ENCODE measurements around the gene GDF2. TPM values are rescaled to one million over a fixed set of nuclear protein-coding genes. Genes with fewer than 3 reads are reported as not detected.

The GDF2 gene
- total and polyA plus RNA-seq, 2 experiments from 2014 or later = not detected

DNA sequence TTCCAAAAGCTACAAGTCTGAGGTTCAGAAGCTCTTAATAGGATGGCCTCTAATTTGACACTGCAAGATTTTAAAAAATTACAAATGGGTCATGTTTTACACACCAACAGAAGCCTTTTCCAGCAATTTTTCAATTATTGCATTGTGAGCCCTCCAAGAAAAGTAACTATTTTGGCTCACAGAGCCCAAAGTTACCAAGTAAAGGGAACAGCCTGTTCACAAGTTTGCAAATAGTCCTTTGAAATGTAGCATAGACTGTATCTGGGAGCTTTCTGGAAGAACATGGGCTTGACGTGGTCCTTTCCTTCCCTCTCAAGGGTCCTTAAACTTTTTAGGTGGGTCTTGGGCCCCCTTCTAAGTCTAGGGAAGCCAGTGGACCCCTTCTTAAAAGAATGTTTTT lies 23.5 kb upstream of the GDF2 start:
- Histone ChIP-seq H3K27me3 (ENCODE audit: insufficient read depth) (peaks cover 39% of the 10 kb centered on the region), H3K9me2 (ENCODE audit: insufficient read depth) (no peaks in the 10 kb centered on the region), H3K27ac (ENCODE audit: low read depth) (no peak overlapping the region), H3K79me2 (replicated peaks; ENCODE audit: insufficient read depth) (no peaks in the 10 kb centered on the region), H3K4me3 (no peak overlapping the region), H3K4me1 (ENCODE audit: insufficient read depth) (peaks cover 4% of the 10 kb centered on the region; the same call in 1 of the 2 replicates), H3K36me3 (ENCODE audit: insufficient read depth) (no peaks in the 10 kb centered on the region), H3K4me2 (no peak overlapping the region), H2AFZ (no peak overlapping the region), H4K20me1 (replicated peaks; ENCODE audit: insufficient read depth) (no peaks in the 10 kb centered on the region), H3F3A (replicated peaks; ENCODE audit: low read depth) (no peaks in the 10 kb centered on the region)
- Mint-ChIP-seq H3K9me3 (no peaks in the 10 kb centered on the region), H3K4me1 (peaks cover 23% of the 10 kb centered on the region), H3K36me3 (ENCODE audit: low read depth) (no peaks in the 10 kb centered on the region), H3K27ac (no peak overlapping the region), H3K27me3 (ENCODE audit: insufficient read depth, low read depth, poor library complexity) (peaks cover 37% of the 10 kb centered on the region), H3K4me3 (no peak overlapping the region)
- DNase-seq (ENCODE audit: low spot score) (no peak), ATAC-seq (no peak)
- TF ChIP-seq JUNB (IDR thresholded peaks at IDR 0.05; ENCODE audit: unreplicated experiment) (no peak), CREB1 (CRISPR knock-in tag; IDR thresholded peaks at IDR 0.05; ENCODE audit: low read depth) (no peak), STAT1 (IDR thresholded peaks at IDR 0.05; ENCODE audit: unreplicated experiment) (no peak), ZNF331 (CRISPR knock-in tag; IDR thresholded peaks at IDR 0.05; ENCODE audit: low read depth) (no peak)
- TF ChIP-seq, protein P1, sequence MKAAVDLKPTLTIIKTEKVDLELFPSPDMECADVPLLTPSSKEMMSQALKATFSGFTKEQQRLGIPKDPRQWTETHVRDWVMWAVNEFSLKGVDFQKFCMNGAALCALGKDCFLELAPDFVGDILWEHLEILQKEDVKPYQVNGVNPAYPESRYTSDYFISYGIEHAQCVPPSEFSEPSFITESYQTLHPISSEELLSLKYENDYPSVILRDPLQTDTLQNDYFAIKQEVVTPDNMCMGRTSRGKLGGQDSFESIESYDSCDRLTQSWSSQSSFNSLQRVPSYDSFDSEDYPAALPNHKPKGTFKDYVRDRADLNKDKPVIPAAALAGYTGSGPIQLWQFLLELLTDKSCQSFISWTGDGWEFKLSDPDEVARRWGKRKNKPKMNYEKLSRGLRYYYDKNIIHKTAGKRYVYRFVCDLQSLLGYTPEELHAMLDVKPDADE (IDR thresholded peaks at IDR 0.05) = no peak
- TF ChIP-seq, protein P2, sequence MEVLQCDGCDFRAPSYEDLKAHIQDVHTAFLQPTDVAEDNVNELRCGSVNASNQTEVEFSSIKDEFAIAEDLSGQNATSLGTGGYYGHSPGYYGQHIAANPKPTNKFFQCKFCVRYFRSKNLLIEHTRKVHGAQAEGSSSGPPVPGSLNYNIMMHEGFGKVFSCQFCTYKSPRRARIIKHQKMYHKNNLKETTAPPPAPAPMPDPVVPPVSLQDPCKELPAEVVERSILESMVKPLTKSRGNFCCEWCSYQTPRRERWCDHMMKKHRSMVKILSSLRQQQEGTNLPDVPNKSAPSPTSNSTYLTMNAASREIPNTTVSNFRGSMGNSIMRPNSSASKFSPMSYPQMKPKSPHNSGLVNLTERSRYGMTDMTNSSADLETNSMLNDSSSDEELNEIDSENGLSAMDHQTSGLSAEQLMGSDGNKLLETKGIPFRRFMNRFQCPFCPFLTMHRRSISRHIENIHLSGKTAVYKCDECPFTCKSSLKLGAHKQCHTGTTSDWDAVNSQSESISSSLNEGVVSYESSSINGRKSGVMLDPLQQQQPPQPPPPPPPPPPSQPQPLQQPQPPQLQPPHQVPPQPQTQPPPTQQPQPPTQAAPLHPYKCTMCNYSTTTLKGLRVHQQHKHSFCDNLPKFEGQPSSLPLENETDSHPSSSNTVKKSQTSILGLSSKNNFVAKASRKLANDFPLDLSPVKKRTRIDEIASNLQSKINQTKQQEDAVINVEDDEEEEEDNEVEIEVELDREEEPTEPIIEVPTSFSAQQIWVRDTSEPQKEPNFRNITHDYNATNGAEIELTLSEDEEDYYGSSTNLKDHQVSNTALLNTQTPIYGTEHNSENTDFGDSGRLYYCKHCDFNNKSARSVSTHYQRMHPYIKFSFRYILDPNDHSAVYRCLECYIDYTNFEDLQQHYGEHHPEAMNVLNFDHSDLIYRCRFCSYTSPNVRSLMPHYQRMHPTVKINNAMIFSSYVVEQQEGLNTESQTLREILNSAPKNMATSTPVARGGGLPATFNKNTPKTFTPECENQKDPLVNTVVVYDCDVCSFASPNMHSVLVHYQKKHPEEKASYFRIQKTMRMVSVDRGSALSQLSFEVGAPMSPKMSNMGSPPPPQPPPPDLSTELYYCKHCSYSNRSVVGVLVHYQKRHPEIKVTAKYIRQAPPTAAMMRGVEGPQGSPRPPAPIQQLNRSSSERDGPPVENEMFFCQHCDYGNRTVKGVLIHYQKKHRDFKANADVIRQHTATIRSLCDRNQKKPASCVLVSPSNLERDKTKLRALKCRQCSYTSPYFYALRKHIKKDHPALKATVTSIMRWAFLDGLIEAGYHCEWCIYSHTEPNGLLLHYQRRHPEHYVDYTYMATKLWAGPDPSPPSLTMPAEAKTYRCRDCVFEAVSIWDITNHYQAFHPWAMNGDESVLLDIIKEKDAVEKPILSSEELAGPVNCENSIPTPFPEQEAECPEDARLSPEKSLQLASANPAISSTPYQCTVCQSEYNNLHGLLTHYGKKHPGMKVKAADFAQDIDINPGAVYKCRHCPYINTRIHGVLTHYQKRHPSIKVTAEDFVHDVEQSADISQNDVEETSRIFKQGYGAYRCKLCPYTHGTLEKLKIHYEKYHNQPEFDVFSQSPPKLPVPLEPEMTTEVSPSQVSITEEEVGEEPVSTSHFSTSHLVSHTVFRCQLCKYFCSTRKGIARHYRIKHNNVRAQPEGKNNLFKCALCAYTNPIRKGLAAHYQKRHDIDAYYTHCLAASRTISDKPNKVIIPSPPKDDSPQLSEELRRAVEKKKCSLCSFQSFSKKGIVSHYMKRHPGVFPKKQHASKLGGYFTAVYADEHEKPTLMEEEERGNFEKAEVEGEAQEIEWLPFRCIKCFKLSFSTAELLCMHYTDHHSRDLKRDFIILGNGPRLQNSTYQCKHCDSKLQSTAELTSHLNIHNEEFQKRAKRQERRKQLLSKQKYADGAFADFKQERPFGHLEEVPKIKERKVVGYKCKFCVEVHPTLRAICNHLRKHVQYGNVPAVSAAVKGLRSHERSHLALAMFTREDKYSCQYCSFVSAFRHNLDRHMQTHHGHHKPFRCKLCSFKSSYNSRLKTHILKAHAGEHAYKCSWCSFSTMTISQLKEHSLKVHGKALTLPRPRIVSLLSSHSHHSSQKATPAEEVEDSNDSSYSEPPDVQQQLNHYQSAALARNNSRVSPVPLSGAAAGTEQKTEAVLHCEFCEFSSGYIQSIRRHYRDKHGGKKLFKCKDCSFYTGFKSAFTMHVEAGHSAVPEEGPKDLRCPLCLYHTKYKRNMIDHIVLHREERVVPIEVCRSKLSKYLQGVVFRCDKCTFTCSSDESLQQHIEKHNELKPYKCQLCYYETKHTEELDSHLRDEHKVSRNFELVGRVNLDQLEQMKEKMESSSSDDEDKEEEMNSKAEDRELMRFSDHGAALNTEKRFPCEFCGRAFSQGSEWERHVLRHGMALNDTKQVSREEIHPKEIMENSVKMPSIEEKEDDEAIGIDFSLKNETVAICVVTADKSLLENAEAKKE (CRISPR knock-in tag; IDR thresholded peaks at IDR 0.05) = no peak
- TF ChIP-seq, protein P3, sequence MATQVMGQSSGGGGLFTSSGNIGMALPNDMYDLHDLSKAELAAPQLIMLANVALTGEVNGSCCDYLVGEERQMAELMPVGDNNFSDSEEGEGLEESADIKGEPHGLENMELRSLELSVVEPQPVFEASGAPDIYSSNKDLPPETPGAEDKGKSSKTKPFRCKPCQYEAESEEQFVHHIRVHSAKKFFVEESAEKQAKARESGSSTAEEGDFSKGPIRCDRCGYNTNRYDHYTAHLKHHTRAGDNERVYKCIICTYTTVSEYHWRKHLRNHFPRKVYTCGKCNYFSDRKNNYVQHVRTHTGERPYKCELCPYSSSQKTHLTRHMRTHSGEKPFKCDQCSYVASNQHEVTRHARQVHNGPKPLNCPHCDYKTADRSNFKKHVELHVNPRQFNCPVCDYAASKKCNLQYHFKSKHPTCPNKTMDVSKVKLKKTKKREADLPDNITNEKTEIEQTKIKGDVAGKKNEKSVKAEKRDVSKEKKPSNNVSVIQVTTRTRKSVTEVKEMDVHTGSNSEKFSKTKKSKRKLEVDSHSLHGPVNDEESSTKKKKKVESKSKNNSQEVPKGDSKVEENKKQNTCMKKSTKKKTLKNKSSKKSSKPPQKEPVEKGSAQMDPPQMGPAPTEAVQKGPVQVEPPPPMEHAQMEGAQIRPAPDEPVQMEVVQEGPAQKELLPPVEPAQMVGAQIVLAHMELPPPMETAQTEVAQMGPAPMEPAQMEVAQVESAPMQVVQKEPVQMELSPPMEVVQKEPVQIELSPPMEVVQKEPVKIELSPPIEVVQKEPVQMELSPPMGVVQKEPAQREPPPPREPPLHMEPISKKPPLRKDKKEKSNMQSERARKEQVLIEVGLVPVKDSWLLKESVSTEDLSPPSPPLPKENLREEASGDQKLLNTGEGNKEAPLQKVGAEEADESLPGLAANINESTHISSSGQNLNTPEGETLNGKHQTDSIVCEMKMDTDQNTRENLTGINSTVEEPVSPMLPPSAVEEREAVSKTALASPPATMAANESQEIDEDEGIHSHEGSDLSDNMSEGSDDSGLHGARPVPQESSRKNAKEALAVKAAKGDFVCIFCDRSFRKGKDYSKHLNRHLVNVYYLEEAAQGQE (IDR thresholded peaks at IDR 0.05; ENCODE audit: unreplicated experiment) = no peak

All from GM23338 (cell line).